Aorta (tissue), 5 donors: ENCODE measurements around the gene DUSP2. TPM values are rescaled to one million over a fixed set of nuclear protein-coding genes. Genes with fewer than 3 reads are reported as not detected.

ENCODE experiments used
- ATAC-seq: fragments of 200-7000 bp; cut with Tn5 transposase; one replicate; pipeline ENCODE4 v1.9.1; 2022; ENCODE audit warnings: moderate library complexity; ENCODE audit not compliant: low FRiP score
- DNase-seq, 2 donors: peaks; one replicate each; pipeline ENCODE4 v3.0.0-alpha.2; 2020
- H3K27ac ChIP-seq, 2 donors: one replicate each; pipeline ENCODE4 v1.5.1; 2013; ENCODE audit warnings: low read length in 2 of 2, mild to moderate bottlenecking in 2 of 2, moderate library complexity in 2 of 2, control low read depth in 1 of 2, inconsistent platforms in 1 of 2, low read depth in 1 of 2
- H3K27me3 ChIP-seq, 2 donors: one replicate each; pipeline ENCODE4 v1.6.1; 2013; ENCODE audit warnings: control low read depth in 1 of 2, low read length in 1 of 2, mild to moderate bottlenecking in 1 of 2, moderate library complexity in 1 of 2; ENCODE audit not compliant: insufficient read depth in 2 of 2, control insufficient read depth in 1 of 2
- H3K36me3 ChIP-seq, 2 donors: one replicate each; pipeline ENCODE4 v1.6.1; 2013; ENCODE audit warnings: control low read depth in 1 of 2, low read length in 1 of 2, mild to moderate bottlenecking in 1 of 2; ENCODE audit not compliant: insufficient read depth in 2 of 2, control insufficient read depth in 1 of 2
- H3K4me1 ChIP-seq, 2 donors: one replicate each; pipeline ENCODE4 v1.6.1; 2013; ENCODE audit warnings: low read length in 2 of 2, control low read depth in 1 of 2, mild to moderate bottlenecking in 1 of 2, moderate library complexity in 1 of 2; ENCODE audit not compliant: insufficient read depth in 2 of 2, control insufficient read depth in 1 of 2
- H3K4me3 ChIP-seq, 2 donors: one replicate each; pipeline ENCODE4 v1.5.1; 2013; ENCODE audit warnings: low read length in 2 of 2, control low read depth in 1 of 2, mild to moderate bottlenecking in 1 of 2
- H3K9me3 ChIP-seq: one replicate; pipeline ENCODE4 v1.6.1; 2013; ENCODE audit warnings: mild to moderate bottlenecking, low read length; ENCODE audit not compliant: control insufficient read depth
- WGBS, 2 donors: extraction: QIAGEN DNeasy Blood & Tissue Kit; methylation state at CpG; one replicate each; pipeline ENCODE4 v1.1.7; 2013; 5-methylcytosine and 5-hydroxymethylcytosine counted together
- intact Hi-C, 2 donors: fragments of 100-400 bp; cut with DNase I; formaldehyde crosslinking; loops; one replicate each; pipeline versions ENCODE4 v1.14.2 to v1.15.0; 2022
- polyA plus RNA-seq, 2 donors: library from polyadenylated mRNA; stranded (reverse); fragments of 200-250 nt; gene quantifications; one replicate each; pipeline ENCODE4 v1.2.3, GENCODE V29; 2013
- total RNA-seq, 2 donors: library from RNA; stranded (reverse); fragmentation: NEBNext Ultra II Directional; extraction: Animal tissue kit (Norgen Biotek cat#: 25700); gene quantifications; one replicate each; pipeline ENCODE4 v1.2.1, GENCODE V29; 2021
- donor health status: healthy with polysubstance abuse.
- donor health status: Bipolar disorder and iron deficiency.
- donor health status: DM: no; HTN: no; CAD: no.
- donor health status: DM: no; HTN: no; CAD: no.
- donor health status: DM: yes; HTN: yes; CAD: no.

Gene DUSP2
- total and polyA plus RNA-seq, 4 donors: 1.2 to 7.5 (median 3.8) TPM

- no peaks in the 10 kb centered on the region for H3K4me1 ChIP-seq
- no peak overlapping the region for H3K27ac ChIP-seq
- intact Hi-C loops: no loop called here
- DNase-seq: no peak
- no peaks in the 10 kb centered on the region for H3K9me3 ChIP-seq
- no peaks in the 10 kb centered on the region for H3K36me3 ChIP-seq
- no peak overlapping the region for H3K4me3 ChIP-seq
- no peak for ATAC-seq
- H3K27me3 ChIP-seq: no peaks in the 10 kb centered on the region
These were observed 35.3 kb upstream of the DUSP2 start for GRCh38 chr2:96180521-96180920.

DNA sequence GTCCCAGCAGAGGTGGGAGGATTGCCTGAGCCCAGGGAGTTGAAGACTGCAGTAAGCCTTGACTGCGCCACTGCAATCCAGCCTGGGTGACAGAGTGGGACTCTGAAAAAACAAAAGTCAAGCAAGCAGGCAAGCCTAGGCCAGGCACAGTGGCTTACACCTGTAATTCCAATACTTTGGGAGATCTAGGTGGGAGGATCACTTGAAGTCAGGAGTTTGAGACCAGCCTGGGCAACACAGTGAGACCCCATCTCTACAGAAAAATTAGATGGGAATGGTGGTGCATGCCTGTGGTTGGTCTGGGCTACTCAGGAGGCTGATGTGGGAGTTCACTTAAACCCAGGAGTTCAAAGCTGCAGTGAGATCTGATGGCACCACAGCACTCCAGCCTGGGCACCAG lies 34.8 kb upstream of the DUSP2 start:
- Histone ChIP-seq H3K36me3 (no peaks in the 10 kb centered on the region), H3K4me3 (no peak overlapping the region), H3K27me3 (no peaks in the 10 kb centered on the region), H3K4me1 (no peaks in the 10 kb centered on the region), H3K9me3 (no peaks in the 10 kb centered on the region), H3K27ac (no peak overlapping the region)
- ATAC-seq: no peak
- 97 to 100% methylated on average over 1 of the region's 1 CpG for WGBS, 2 donors
- no peak for DNase-seq
- intact Hi-C loops: no loop called here

GRCh38 chr2:96176661-96177060 lies 31.4 kb upstream of the DUSP2 start:
- no peaks in the 10 kb centered on the region for H3K27me3 ChIP-seq
- H3K4me1 ChIP-seq: no peaks in the 10 kb centered on the region
- H3K27ac ChIP-seq: no peak overlapping the region
- no peaks in the 10 kb centered on the region for H3K9me3 ChIP-seq
- intact Hi-C loops: loop anchor here in 1 of 2 donors (10.0 kb wide), 2 partner anchors 112 to 152 kb away; no protein-coding TSS in a partner anchor
- H3K4me3 ChIP-seq: no peak overlapping the region
- 47 to 53% methylated on average over 4 of the region's 4 CpGs for WGBS, 2 donors
- ATAC-seq (no peak), DNase-seq (no peak)
- no peaks in the 10 kb centered on the region for H3K36me3 ChIP-seq

DNA sequence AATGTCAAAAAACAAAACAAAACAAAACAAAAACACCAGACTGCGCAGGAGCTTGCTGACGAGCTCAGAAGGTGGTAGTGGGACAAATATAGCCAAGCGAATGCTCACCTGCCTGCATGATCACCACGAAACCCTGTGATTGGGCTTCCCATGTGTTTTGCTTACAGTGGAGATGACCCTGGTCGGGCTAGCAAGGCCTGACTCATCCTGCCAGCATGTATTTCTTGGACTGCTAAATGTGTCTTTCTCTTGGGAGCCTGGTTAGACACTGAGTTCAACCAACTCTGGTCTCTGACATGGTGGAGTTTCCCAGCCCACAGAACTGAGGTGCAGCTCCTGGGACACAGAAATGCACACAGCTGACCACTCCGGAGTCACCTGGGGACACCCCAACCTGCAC lies 30.7 kb upstream of the DUSP2 start:
- no peaks in the 10 kb centered on the region for H3K27me3 ChIP-seq
- ATAC-seq (no peak), DNase-seq (no peak)
- no peaks in the 10 kb centered on the region for H3K4me1 ChIP-seq
- H3K4me3 ChIP-seq: no peak overlapping the region
- intact Hi-C loops: loop anchor here in 1 of 2 donors (2.0 to 10.0 kb wide), 3 partner anchors 37 to 151 kb away; partner anchors contain the start of gene ASTL
- WGBS, 2 donors: 80% methylated on average over 6 of the region's 6 CpGs
- no peak overlapping the region for H3K27ac ChIP-seq
- no peaks in the 10 kb centered on the region for H3K9me3 ChIP-seq
- no peaks in the 10 kb centered on the region for H3K36me3 ChIP-seq

- Histone ChIP-seq H3K4me3 (no peak overlapping the region), H3K27me3 (no peaks in the 10 kb centered on the region), H3K36me3 (no peaks in the 10 kb centered on the region), H3K9me3 (no peaks in the 10 kb centered on the region), H3K4me1 (no peaks in the 10 kb centered on the region), H3K27ac (no peak overlapping the region)
- ATAC-seq (peak; percentile 87), DNase-seq (peak; percentile 81 to 90)
- intact Hi-C loops: loop anchor here (2.0 to 10.0 kb wide), 5 partner anchors 36 to 182 kb away; partner anchors contain the start of genes ASTL (in 2 of the 2) and ANKRD36C (in 1 of the 2)
- 49 to 50% methylated on average over 8 of the region's 8 CpGs for WGBS, 2 donors
These were observed 29.3 kb upstream of the DUSP2 start for GRCh38 chr2:96174251-96175144.

DNA sequence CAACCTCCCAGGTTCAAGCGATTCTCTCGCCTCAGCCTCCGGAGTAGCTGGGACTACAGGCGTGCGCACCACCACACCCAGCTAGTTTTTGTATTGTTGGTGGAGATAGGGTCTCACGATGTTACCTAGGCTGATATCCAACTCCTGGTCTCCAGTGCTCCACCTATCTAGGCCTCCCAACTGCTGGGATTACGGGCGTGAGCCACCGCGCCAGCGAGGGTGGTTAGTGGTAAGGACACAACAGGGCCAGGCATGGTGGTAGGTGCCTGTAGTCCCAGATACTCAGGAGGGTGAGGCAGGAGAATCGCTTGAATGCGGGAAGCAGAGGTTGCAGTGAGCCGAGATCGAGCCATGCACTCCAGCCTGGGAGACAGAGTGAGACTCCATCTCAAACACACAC lies 26.6 kb upstream of the DUSP2 start:
- ATAC-seq (no peak), DNase-seq (peak in 1 of 2 donors; percentile 46)
- Histone ChIP-seq H3K4me3 (no peak overlapping the region), H3K4me1 (no peaks in the 10 kb centered on the region), H3K27ac (no peak overlapping the region), H3K36me3 (no peaks in the 10 kb centered on the region), H3K27me3 (no peaks in the 10 kb centered on the region), H3K9me3 (no peaks in the 10 kb centered on the region)
- WGBS, 2 donors: 95 to 97% methylated on average over 15 of the region's 15 CpGs
- intact Hi-C loops: loop anchor here (5.0 to 10.0 kb wide), 4 partner anchors 35 to 180 kb away; partner anchors contain the start of genes ANKRD36C (in 1 of the 2) and ASTL (in 1 of the 2)

DNA sequence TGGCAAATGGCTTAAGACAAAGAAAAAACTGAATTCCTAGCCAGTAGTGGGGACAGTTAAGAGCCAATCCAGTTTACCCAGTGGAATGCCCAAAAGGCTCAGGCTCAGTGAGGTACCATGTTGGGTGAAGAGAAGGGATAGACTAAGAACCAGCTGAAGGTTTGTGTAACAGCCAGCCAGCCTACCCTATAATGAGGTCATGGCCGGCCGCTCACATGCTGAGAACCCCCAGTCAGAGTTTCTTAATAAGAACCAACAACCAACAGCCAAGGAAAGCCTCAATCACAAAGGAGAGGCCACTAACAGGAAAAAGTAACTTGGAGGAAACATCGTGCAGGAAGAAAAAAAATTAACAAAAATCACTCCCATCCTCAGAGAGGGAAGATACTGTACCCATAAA lies 25.4 kb upstream of the DUSP2 start:
- H3K4me1 ChIP-seq: no peaks in the 10 kb centered on the region
- no peaks in the 10 kb centered on the region for H3K36me3 ChIP-seq
- H3K27me3 ChIP-seq: no peaks in the 10 kb centered on the region
- WGBS, 2 donors: 94 to 96% methylated on average over 3 of the region's 3 CpGs
- intact Hi-C loops: loop anchor here (5.0 to 10.0 kb wide), 4 partner anchors 33 to 178 kb away; partner anchors contain the start of genes ANKRD36C (in 1 of the 2) and ASTL (in 1 of the 2)
- ATAC-seq (no peak), DNase-seq (peak in 1 of 2 donors; percentile 51)
- no peak overlapping the region for H3K27ac ChIP-seq
- no peaks in the 10 kb centered on the region for H3K9me3 ChIP-seq
- H3K4me3 ChIP-seq: no peak overlapping the region

DNA sequence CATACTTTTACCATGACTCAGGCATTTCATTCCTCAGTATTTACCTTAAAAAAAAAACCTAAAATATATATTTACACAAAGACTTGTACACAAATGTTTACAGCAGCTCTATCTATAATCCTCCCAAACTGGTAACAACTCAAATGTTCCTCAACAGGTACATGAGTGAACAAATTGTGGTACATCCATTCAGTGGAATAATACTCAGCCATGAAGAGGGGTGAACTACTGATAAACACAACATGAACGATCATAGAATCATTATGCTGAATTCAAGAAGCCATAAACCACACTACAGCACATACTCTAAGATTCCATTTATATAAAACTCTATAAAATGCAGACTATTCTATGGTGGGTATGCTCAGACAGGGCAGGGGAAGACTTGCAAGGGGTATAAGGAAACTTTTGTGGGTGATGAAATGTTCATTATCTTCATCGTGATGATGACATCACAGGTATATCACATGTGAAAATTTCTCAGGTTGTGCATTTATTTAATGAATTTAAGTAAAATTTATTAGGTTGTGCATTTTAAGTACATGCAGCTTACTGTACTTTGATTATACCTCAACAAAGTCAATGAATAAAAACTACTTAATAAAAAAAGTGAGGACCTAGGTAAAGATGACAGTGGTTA lies 24.7 kb upstream of the DUSP2 start:
- H3K27me3 ChIP-seq: no peaks in the 10 kb centered on the region
- no peak overlapping the region for H3K27ac ChIP-seq
- H3K4me1 ChIP-seq: no peaks in the 10 kb centered on the region
- H3K36me3 ChIP-seq: no peaks in the 10 kb centered on the region
- intact Hi-C loops: loop anchor here (5.0 to 10.0 kb wide), 4 partner anchors 33 to 178 kb away; partner anchors contain the start of genes ANKRD36C (in 1 of the 2) and ASTL (in 1 of the 2)
- H3K9me3 ChIP-seq: no peaks in the 10 kb centered on the region
- ATAC-seq (no peak), DNase-seq (no peak)
- WGBS, 2 donors: 88% methylated on average over 2 of the region's 2 CpGs
- H3K4me3 ChIP-seq: no peak overlapping the region
